ENCODE measurements around the gene UBE2G2.

The UBE2G2 gene, protein sequence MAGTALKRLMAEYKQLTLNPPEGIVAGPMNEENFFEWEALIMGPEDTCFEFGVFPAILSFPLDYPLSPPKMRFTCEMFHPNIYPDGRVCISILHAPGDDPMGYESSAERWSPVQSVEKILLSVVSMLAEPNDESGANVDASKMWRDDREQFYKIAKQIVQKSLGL

GRCh38 chr21:44801468-44802395 is at the start of gene UBE2G2:
Gene UBE2G2, minus strand, starts transcription at chr21:44801820. Its CDS starts 72 bp downstream, at chr21:44801748.
- H3K27ac ChIP-seq, result peak within 1 kb of the TSS; percentile 32
- DNase-seq (ENCODE audit: low read depth, low spot score), result no peak

DNA sequence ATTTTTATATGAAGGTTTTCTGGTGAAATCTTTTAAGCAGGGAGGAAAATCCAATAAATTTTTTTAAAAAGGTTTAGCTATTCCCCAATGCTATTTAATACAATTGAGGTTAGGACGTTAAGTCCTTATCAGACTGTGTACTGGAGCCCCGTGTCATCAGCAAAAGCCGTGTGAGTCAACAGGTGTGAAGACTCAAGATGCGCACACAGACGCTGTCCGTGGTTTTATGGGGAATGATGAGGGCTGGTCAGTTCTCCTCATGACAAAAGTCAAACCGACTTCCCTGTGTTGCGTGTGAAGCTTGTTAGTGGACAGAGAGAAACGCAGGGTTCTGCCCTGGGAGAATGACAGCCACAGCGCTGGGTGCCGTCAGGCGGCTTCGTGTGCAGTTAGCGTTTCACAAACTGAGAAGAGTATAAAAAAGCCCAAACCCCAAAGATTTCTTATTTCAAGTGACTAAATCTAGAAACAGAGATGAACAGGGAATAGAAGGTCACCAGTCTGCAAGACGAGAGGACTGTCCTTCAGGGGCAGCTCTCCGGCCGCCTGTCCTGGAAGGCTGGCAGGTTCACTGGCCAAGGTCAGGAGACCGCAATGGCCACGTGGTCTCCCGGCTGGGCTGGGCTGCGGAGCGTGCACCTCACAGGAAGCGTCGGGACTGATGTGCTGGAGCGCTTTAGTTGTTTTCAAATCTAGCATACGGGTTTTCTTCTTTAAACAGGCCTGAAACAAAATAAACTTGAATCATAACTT is 49.5 kb upstream of the UBE2G2 start:
- DNase-seq (ENCODE audit: low read depth, low spot score), result no peak
- no peak overlapping the region for H3K27ac ChIP-seq

DNA sequence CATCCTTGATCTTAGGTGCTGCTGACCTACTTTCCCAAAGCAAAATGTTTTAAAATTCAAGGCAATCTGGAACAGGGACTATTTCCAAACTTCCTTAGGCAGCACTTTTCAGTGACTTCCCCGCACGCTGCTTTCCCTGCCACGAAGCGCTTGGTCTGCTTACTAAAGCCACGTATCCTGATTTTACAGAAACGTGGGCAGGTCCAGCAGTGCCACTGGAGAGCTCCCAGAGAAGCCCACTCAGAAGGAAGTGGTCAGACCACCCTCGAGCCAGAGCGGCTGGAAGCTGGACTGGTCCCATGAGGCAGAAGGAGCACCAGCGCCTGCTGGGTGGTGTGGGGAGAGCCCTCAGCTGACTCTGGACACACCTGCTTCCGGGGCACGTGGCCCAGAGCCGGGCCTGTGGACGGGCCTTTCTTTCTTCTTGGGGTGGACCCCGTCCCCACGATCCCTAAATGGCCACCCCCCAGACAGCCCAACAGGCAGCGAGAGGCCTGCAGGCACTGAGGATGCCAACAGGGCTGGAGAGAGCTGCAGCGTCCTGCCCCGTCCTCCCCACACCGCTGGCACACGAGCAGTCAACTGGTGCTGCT is 48.7 kb upstream of the UBE2G2 start:
- no peak for DNase-seq (ENCODE audit: low read depth, low spot score)
- H3K27ac ChIP-seq, result no peak overlapping the region

GRCh38 chr21:44849616-44850130 is 48.1 kb upstream of the UBE2G2 start:
- no peak overlapping the region for H3K27ac ChIP-seq
- no peak for DNase-seq (ENCODE audit: low read depth, low spot score)

- no peak overlapping the region for H3K27ac ChIP-seq
- no peak for DNase-seq (ENCODE audit: low read depth, low spot score)
These were observed 47.4 kb upstream of the UBE2G2 start for GRCh38 chr21:44848821-44849521.

DNA sequence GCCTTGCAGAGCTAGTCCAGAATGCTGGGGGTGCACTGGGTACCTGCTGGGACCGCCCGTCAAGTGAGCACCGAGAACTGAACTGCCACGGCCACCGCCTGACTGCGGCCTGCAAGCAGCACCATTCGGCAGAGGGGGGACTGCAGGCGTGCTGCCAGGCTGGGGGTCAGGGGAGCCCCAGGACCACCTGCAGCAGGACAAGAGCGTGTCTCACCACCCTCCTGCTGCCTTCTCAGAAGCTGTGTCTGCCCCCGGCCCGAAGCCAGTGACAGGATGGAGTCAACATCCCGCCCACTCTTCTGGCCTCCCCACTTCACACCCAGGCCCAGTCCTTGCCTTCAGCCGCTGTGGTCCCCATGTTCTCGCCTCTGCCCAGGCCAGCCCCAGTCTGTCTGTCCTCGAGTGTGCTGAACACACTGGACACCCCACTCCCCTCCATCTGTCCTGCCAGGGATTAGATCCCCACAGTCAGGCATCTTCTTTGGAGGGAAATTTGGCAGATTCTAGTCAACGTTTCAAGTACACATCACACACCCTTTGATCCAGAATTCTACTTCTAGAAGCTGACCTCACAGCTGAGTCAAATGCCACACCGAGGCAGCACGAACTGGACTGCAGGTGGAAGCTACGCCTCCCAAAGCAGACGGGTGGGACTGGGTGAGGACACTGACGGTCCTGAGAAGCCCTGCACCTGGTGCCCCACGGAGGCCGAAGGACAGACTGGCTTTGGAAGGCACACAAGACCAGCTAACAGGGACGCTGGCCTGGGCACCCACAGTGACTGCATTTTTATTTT is 45.8 kb upstream of the UBE2G2 start:
- no peak overlapping the region for H3K27ac ChIP-seq

DNA sequence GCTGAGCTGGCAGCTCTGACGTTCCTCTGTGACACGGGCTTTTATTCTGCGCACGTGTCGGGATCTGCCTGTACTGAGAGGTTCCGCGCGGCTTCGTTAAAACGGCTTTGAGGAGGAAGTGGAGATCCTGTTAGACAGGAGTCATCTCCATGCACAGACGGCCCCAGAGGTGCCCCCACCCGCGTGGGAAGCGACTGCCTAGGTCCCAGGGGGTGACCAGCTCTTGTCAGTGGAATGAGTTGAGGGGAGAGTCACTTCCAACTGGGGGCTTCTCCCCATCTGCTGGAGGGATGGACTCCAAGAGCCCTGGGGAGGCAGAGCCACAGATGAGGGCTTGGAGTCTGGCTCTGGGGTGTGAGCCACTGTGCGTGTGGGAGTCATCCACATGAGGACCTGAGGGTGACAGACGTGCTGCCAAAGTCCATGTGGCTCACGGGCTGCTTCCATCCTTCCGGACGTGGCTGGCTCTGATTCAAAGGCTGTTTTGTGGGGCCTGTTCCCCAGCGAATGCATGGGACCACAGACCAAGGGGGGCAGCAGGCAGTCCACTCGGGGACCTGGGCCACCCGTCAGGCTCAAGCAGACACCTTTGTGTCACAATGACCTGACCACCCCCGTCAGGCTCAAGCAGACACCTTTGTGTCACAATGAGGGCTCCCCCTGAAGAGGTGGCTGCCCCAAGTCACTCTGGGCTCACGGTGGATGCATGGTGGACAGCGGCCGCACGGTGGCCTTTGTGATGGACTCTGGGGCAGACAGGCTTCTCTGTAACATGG is 45.1 kb upstream of the UBE2G2 start:
- H3K27ac ChIP-seq, result no peak overlapping the region
- no peak for DNase-seq (ENCODE audit: low read depth, low spot score)

More for the DNA sequence above, 45.8 kb upstream of the UBE2G2 start:
- no peak for DNase-seq (ENCODE audit: low read depth, low spot score)

DNA sequence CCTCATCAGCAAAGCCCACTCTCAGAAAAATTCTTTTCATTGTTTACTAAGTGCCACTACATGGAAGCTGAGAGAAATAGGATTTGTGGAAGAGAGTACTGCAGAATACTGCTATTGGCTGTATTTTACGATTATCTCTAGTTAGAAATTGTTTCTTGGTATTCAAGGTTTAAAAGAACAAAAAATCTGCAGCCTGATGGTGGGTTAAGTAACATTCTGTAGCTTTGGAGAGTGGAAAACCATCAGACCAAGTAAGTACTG is 44.5 kb upstream of the UBE2G2 start:
- H3K27ac ChIP-seq, result no peak overlapping the region

DNA sequence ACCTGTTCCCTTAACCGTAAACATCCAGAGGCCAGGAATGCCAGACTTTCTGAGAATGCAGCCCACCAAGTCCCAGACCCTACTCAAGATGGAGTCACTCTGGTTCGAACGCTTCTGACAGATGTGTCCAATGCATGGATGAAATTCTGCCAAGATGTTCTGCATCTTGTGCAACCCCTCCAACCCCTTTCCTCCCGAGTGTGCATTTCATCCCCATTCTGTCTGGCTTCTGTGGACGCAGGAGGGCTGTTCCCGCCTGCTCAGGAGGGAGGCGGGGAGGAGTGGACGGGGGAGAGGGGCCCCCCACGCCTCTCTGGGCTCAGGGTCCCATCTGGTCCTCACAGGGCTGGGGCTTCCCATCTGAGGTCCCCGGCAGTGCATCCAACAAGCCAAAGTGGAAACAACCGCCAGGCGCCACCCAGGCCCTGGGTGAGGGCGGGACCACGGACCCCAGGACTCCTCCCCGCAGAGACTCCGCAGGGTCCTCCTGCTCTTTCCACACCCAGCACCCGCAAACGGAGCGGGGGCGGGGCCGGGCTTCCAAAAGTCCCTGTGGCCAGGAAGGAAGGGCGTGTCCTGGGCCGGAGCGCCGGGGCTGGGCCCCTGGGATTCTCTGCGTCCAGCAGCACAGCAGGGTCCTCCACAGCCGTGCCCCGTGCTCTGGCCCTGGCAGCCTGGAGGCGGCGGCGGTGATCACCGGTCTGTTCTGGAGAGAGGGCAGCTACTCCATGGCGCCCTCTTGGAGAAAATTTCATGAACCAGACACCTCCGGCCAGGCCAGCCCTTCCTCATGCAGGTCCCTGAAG is 44.0 kb upstream of the UBE2G2 start:
- no peak for DNase-seq (ENCODE audit: low read depth, low spot score)
- no peak overlapping the region for H3K27ac ChIP-seq

More for the DNA sequence above, 44.5 kb upstream of the UBE2G2 start:
- no peak for DNase-seq (ENCODE audit: low read depth, low spot score)

DNA sequence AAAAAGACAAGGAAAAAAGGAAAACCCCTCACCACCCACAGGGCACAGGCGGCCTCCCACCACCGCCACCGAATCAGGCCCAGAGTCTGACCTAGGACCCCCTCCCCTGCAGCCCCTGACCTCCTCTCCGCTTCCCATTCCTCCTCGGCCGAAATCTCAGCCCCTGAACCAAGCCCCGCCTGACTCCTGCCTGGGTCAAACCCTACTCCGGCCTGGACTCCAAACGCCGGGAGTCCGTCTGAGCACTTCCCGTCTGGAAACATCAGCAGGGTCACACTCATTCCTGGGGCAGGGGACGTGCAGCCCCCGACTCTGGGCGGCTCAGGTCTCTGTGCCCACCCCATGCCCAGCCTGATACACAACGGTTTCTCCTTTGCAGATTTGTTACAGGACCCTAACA is 42.6 kb upstream of the UBE2G2 start:
- H3K27ac ChIP-seq, result no peak overlapping the region

GRCh38 chr21:44842721-44843445 is 41.3 kb upstream of the UBE2G2 start:
- DNase-seq (ENCODE audit: low read depth, low spot score), result no peak
- no peak overlapping the region for H3K27ac ChIP-seq

More for the DNA sequence above, 42.6 kb upstream of the UBE2G2 start:
- DNase-seq (ENCODE audit: low read depth, low spot score), result no peak

DNA sequence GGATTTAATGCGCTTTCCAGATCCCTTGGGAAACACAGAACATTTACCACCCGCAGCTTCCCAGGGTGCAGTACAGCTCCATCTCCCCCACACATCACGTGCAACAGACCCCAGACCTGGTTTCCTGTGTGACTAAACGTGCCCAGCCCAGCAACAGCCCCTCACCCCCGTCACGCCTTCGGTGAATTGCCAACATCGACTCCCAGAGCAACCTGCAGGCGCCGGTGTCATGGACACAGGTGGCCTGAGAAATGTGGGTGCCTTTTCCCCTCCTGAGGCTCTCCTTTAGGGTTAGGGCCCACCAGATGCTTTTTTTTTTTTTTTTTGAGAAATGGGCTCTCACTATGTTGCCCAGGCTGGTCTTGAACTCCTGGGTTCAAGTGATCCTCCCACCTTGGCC is 40.5 kb upstream of the UBE2G2 start:
- H3K27ac ChIP-seq, result no peak overlapping the region
- no peak for DNase-seq (ENCODE audit: low read depth, low spot score)

- no peak for DNase-seq (ENCODE audit: low read depth, low spot score)
- H3K27ac ChIP-seq, result no peak overlapping the region
These were observed 39.2 kb upstream of the UBE2G2 start for GRCh38 chr21:44840771-44841170.

- no peak overlapping the region for H3K27ac ChIP-seq
- no peak for DNase-seq (ENCODE audit: low read depth, low spot score)
These were observed 37.3 kb upstream of the UBE2G2 start for GRCh38 chr21:44838951-44839350.

- DNase-seq (ENCODE audit: low read depth, low spot score), result no peak
- no peak overlapping the region for H3K27ac ChIP-seq
These were observed 36.6 kb upstream of the UBE2G2 start for GRCh38 chr21:44838039-44838895.

- H3K27ac ChIP-seq, result no peak overlapping the region
- no peak for DNase-seq (ENCODE audit: low read depth, low spot score)
These were observed 35.9 kb upstream of the UBE2G2 start for GRCh38 chr21:44837537-44837936.

Data from epithelial cell of prostate (primary cell).